Endothelial cell of umbilical vein (primary cell): ENCODE results near the gene MCTP2. TPM values are rescaled to one million over a fixed set of nuclear protein-coding genes. Genes with fewer than 3 reads are reported as not detected.

Experiments
- BruUV-seq: library from RNA; stranded (reverse); fragments of 400-500 nt; replicated peaks from 2 replicates; lab custom pipeline; 2021; lab: Mats Ljungman, UMichigan
- CTCF ChIA-PET: fragments of 300-600, 350-600 bp; sonication (Branson Sonifier 250); formaldehyde crosslinking; loops from one replicate; lab custom pipeline; 2021; ENCODE audit warnings: antibody characterized with exemption, inconsistent platforms; lab: Charles Lee
- POLR2A ChIA-PET: fragments of 300-600, 350-600 bp; sonication (Branson Sonifier 250); formaldehyde crosslinking; loops from one replicate; lab custom pipeline; 2021; ENCODE audit warnings: antibody characterized with exemption, inconsistent platforms; lab: Charles Lee
- DNase-seq: peaks from one replicate; pipeline ENCODE4 v3.0.0-alpha.2; 2011; ENCODE audit warnings: low read depth, low spot score
- FAIRE-seq: peaks from 2 replicates; lab custom pipeline; 2011; peaks lifted over from hg19 to GRCh38; lab: Jason Lieb, UNC
- H2AFZ ChIP-seq: 2 replicates; pipeline ENCODE4 v1.6.0; 2012; ENCODE audit warnings: low read depth, low read length, control low read depth, inconsistent platforms
- H3K27ac ChIP-seq: 2 replicates; pipeline ENCODE4 v1.5.1; 2011; ENCODE audit warnings: low read depth, mild to moderate bottlenecking, control low read depth, low read length, moderate library complexity; ENCODE audit not compliant: insufficient read depth
- H3K27me3 ChIP-seq, 2 experiments: 2 replicates each; pipeline versions ENCODE4 v1.6.0 to v1.6.1; 2011; ENCODE audit warnings: low read length in 2 of 2, mixed read lengths in 1 of 2; ENCODE audit not compliant: control insufficient read depth in 2 of 2, insufficient read depth in 2 of 2
- H3K36me3 ChIP-seq, 2 experiments: 2 replicates in 1 of 2; 3 replicates in 1 of 2; pipeline ENCODE4 v1.5.1; 2011; ENCODE audit warnings: low read length in 2 of 2, mild to moderate bottlenecking in 1 of 2, moderate library complexity in 1 of 2; ENCODE audit not compliant: control insufficient read depth in 2 of 2, insufficient read depth in 2 of 2; ENCODE audit errors: extremely low read depth in 1 of 2
- H3K4me1 ChIP-seq: 3 replicates; pipeline ENCODE4 v1.5.1; 2011; ENCODE audit warnings: mild to moderate bottlenecking, low read length; ENCODE audit not compliant: control insufficient read depth, insufficient read depth; ENCODE audit errors: extremely low read depth
- H3K4me2 ChIP-seq: 2 replicates; pipeline ENCODE4 v1.6.1; 2011; ENCODE audit warnings: low read length, control low read depth, mixed read lengths; ENCODE audit not compliant: insufficient read depth
- H3K4me3 ChIP-seq, 3 experiments: fragments of 200-600 bp in 1 of 3; sonication (generic), shearing (Covaris generic) in 1 of 3; replicated peaks in 1 of 3; 2 replicates each; pipeline ENCODE4 v1.5.1; 2011 to 2016; ENCODE audit warnings: control low read depth in 3 of 3, low read length in 3 of 3, mild to moderate bottlenecking in 2 of 3, inconsistent platforms in 1 of 3, low read depth in 1 of 3, moderate library complexity in 1 of 3; ENCODE audit not compliant: insufficient read depth in 1 of 3
- H3K79me2 ChIP-seq: 2 replicates; pipeline ENCODE4 v1.6.0; 2012; ENCODE audit warnings: low read length, inconsistent platforms; ENCODE audit not compliant: control insufficient read depth, insufficient read depth
- H3K9ac ChIP-seq: replicated peaks from 2 replicates; pipeline ENCODE3; 2011; ENCODE audit warnings: low read length, control low read depth; ENCODE audit not compliant: insufficient read depth; ENCODE audit errors: extremely low read depth
- H3K9me1 ChIP-seq: replicated peaks from 3 replicates; pipeline ENCODE4 v1.6.0; 2011; ENCODE audit warnings: mild to moderate bottlenecking, low read length; ENCODE audit not compliant: control insufficient read depth, insufficient read depth; ENCODE audit errors: extremely low read depth
- H3K9me3 ChIP-seq: replicated peaks from 2 replicates; pipeline ENCODE4 v1.5.1; 2012; ENCODE audit warnings: low read length, inconsistent platforms; ENCODE audit not compliant: control insufficient read depth, insufficient read depth
- H4K20me1 ChIP-seq: replicated peaks from 2 replicates; pipeline ENCODE3; 2011; ENCODE audit warnings: mild to moderate bottlenecking, low read length; ENCODE audit not compliant: control insufficient read depth, insufficient read depth; ENCODE audit errors: extremely low read depth
- EZH2 ChIP-seq: IDR thresholded peaks from 2 replicates; pipeline ENCODE4 v1.6.1; 2012; ENCODE audit warnings: borderline replicate concordance, low read depth, mild to moderate bottlenecking, moderate library complexity, low read length, inconsistent platforms; ENCODE audit not compliant: severe bottlenecking
- FOS ChIP-seq: IDR thresholded peaks from 2 replicates; pipeline ENCODE4 v1.6.1; 2011; ENCODE audit warnings: mild to moderate bottlenecking, low read length, moderate library complexity, borderline replicate concordance; ENCODE audit not compliant: insufficient read depth
- GATA2 ChIP-seq: IDR thresholded peaks from 2 replicates; pipeline ENCODE4 v1.7.0; 2011; ENCODE audit warnings: low read depth, mild to moderate bottlenecking, moderate library complexity, mixed read lengths, low read length; ENCODE audit not compliant: insufficient read length, insufficient read depth
- JUN ChIP-seq: IDR thresholded peaks from 2 replicates; pipeline ENCODE4 v1.6.1; 2011; ENCODE audit warnings: borderline replicate concordance, low read depth; ENCODE audit not compliant: insufficient read length, insufficient read depth
- MYC ChIP-seq: IDR thresholded peaks from one replicate; pipeline ENCODE4 v1.6.1; 2011; ENCODE audit warnings: mild to moderate bottlenecking, low read depth, low read length
- POLR2A ChIP-seq: IDR thresholded peaks from 2 replicates; pipeline ENCODE4 v1.6.1; 2012; ENCODE audit warnings: low read depth, mild to moderate bottlenecking, control low read depth, low read length
- POLR2AphosphoS5 ChIP-seq: IDR thresholded peaks from 2 replicates; pipeline ENCODE4 v1.6.1; 2012; ENCODE audit warnings: low read depth, mild to moderate bottlenecking, control low read depth, low read length, moderate library complexity; ENCODE audit not compliant: insufficient read depth
- dilution Hi-C: fragments of 300-500 bp; cut with MboI; formaldehyde crosslinking; loops from one replicate; pipeline ENCODE4 v1.15.0; 2019; ENCODE audit warnings: low sequenced_read_pairs; ENCODE audit not compliant: extremely low pct_ligation_motif_present
- intact Hi-C: fragments of 100-400 bp; cut with micrococcal nuclease; formaldehyde crosslinking; loops from one replicate; pipeline ENCODE4 v1.10.0; 2022
- polyA plus RNA-seq, 4 experiments: library from polyadenylated mRNA; depleted of rRNA in 3 of 4; stranded (reverse) in 3 of 4; unstranded in 1 of 4; fragments of >200 nt; gene quantifications; 2 replicates each; pipeline versions ENCODE4 v1.2.1 to v1.2.3, GENCODE V29; 2011 to 2012; ENCODE audit warnings: missing spikeins in 1 of 4
- total RNA-seq: library from RNA; stranded (reverse); gene quantifications from 2 replicates; pipeline ENCODE4 v1.2.3, GENCODE V29; 2021
- TF ChIP-seq, protein P1 (sequence below), 2 donors: IDR thresholded peaks; 1 replicate in 1 of 2; 2 replicates in 1 of 2; pipeline ENCODE4 v1.5.1; 2011; ENCODE audit warnings: low read length in 2 of 2, mild to moderate bottlenecking in 2 of 2, moderate library complexity in 2 of 2, control low read depth in 1 of 2, inconsistent platforms in 1 of 2, low read depth in 1 of 2; ENCODE audit not compliant: insufficient read depth in 1 of 2; ENCODE audit errors: extremely low read depth in 1 of 2
- TF ChIP-seq, protein P2 (sequence below): IDR thresholded peaks from 2 replicates; pipeline ENCODE4 v1.6.1; 2011; ENCODE audit not compliant: insufficient read depth, insufficient read length

MCTP2 gene
- total and polyA plus RNA-seq, 2 donors (not counting 3 experiments of a cell fraction or from before 2014, with no cell fraction given): 0.01 to 0.75 TPM

DNA sequence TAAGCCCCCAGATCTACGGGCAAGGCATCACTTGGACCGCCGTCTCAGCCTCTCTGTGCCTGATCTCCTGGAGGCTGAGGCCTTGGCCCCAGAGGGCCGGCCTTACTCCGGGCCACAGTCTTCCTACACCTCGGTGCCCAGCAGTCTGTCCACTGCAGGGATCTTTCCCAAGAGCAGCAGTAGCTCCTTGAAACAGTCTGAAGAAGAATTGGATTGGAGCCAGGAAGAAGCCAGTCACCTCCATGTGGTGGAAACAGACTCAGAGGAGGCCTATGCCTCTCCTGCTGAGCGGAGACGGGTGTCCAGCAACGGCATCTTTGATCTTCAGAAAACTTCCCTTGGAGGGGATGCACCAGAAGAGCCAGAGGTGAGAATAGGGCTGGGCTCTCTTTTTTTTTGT lies 67.0 kb downstream of the MCTP2 start:
- no peaks in the 10 kb centered on the region for H3K27me3 ChIP-seq
- DNase-seq: no peak
- TF ChIP-seq GATA2 (no peak), POLR2A (no peak), FOS (no peak), POLR2AphosphoS5 (no peak), MYC (no peak), JUN (no peak), EZH2 (no peak)
- TF ChIP-seq, protein P1, sequence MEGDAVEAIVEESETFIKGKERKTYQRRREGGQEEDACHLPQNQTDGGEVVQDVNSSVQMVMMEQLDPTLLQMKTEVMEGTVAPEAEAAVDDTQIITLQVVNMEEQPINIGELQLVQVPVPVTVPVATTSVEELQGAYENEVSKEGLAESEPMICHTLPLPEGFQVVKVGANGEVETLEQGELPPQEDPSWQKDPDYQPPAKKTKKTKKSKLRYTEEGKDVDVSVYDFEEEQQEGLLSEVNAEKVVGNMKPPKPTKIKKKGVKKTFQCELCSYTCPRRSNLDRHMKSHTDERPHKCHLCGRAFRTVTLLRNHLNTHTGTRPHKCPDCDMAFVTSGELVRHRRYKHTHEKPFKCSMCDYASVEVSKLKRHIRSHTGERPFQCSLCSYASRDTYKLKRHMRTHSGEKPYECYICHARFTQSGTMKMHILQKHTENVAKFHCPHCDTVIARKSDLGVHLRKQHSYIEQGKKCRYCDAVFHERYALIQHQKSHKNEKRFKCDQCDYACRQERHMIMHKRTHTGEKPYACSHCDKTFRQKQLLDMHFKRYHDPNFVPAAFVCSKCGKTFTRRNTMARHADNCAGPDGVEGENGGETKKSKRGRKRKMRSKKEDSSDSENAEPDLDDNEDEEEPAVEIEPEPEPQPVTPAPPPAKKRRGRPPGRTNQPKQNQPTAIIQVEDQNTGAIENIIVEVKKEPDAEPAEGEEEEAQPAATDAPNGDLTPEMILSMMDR (IDR thresholded peaks at IDR 0.05; ENCODE audit: extremely low read depth in 1 of 2, insufficient read depth in 1 of 2, low read depth in 1 of 2, low read length in 2 of 2): no peak
- TF ChIP-seq, protein P2, sequence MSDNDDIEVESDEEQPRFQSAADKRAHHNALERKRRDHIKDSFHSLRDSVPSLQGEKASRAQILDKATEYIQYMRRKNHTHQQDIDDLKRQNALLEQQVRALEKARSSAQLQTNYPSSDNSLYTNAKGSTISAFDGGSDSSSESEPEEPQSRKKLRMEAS: no peak
- no peak overlapping the region for H3K4me3 ChIP-seq
- H3K79me2 ChIP-seq: no peaks in the 10 kb centered on the region
- no peak overlapping the region for H3K27ac ChIP-seq
- intact Hi-C loops: no loop called here
- H2AFZ ChIP-seq: no peak overlapping the region
- no peaks in the 10 kb centered on the region for H4K20me1 ChIP-seq
- H3K9me3 ChIP-seq: no peaks in the 10 kb centered on the region
- ChIA-PET CTCF (no interaction called here), POLR2A (no interaction called here)
- dilution Hi-C loops: no loop called here
- no peak overlapping the region for H3K4me2 ChIP-seq
- no TSS peak for BruUV-seq
- no peaks in the 10 kb centered on the region for H3K36me3 ChIP-seq
- H3K9me1 ChIP-seq: no peaks in the 10 kb centered on the region
- no peaks in the 10 kb centered on the region for H3K4me1 ChIP-seq
- H3K9ac ChIP-seq: no peak overlapping the region
- FAIRE-seq: no peak
